K562 (cell line): Measurements from ENCODE around the gene PRPSAP2. TPM values are rescaled to one million over a fixed set of nuclear protein-coding genes. Genes with fewer than 3 reads are reported as not detected.

Experiments
- ATAC-seq: fragments of 200-7000 bp; cut with Tn5 transposase; 3 replicates; pipeline ENCODE4 v1.9.1; 2020; ENCODE audit warnings: moderate library complexity
- BruUV-seq: library from RNA; stranded (reverse); fragments of 400-500 nt; replicated peaks from 2 replicates; lab custom pipeline; 2021; lab: Mats Ljungman, UMichigan
- CTCF ChIA-PET: fragments of 300-600 bp; formaldehyde crosslinking; extraction: SDS; loops from one replicate; lab custom pipeline; 2021; ENCODE audit warnings: low intra/inter-chr PET ratio; lab: Yijun Ruan, JAX
- POLR2A ChIA-PET: fragments of 300-600, 350-650 bp; sonication (Branson Sonifier 250); formaldehyde crosslinking; extraction: SDS; loops from one replicate; lab custom pipeline; 2021; ENCODE audit warnings: antibody characterized with exemption, inconsistent platforms; lab: Yijun Ruan, JAX
- DNase-seq, 4 experiments: peaks; one replicate each; pipeline versions ENCODE4 v3.0.0 to v3.0.0-alpha.2; 2011 to 2018; ENCODE audit warnings: low spot score in 3 of 4, mixed read lengths in 3 of 4; ENCODE audit errors: extremely low read depth in 1 of 4
- FAIRE-seq: peaks from 2 replicates; lab custom pipeline; 2011; peaks lifted over from hg19 to GRCh38; lab: Jason Lieb, UNC
- H2AFZ ChIP-seq: 2 replicates; pipeline ENCODE4 v1.6.0; 2011; ENCODE audit warnings: low read depth, low read length, control low read depth, inconsistent platforms
- H3K27ac ChIP-seq: fragments of 200-600 bp; 3 replicates; pipeline ENCODE4 v1.8.0; 2011; ENCODE audit warnings: low read depth, mild to moderate bottlenecking, control low read depth, inconsistent platforms, low read length, moderate library complexity, mixed read lengths; ENCODE audit errors: extremely low read depth
- H3K27me3 ChIP-seq, 2 experiments: fragments of 300-600 bp in 1 of 2; 2 replicates in 1 of 2; 3 replicates in 1 of 2; pipeline versions ENCODE4 v1.6.0 to v1.8.0; 2011; ENCODE audit warnings: inconsistent platforms in 2 of 2, low read length in 2 of 2, mild to moderate bottlenecking in 1 of 2, mixed read lengths in 1 of 2, moderate library complexity in 1 of 2; ENCODE audit not compliant: control insufficient read depth in 2 of 2, insufficient read depth in 2 of 2
- H3K36me3 ChIP-seq: fragments of 300-600 bp; 3 replicates; pipeline ENCODE4 v1.8.0; 2011; ENCODE audit warnings: mild to moderate bottlenecking, low read length, inconsistent platforms; ENCODE audit not compliant: control insufficient read depth, insufficient read depth
- H3K4me1 ChIP-seq, 2 experiments: fragments of 200-600 bp in 1 of 2; replicated peaks in 1 of 2; 2 replicates in 1 of 2; 3 replicates in 1 of 2; pipeline versions ENCODE4 v1.5.1 to v1.8.0; 2011; ENCODE audit warnings: inconsistent platforms in 2 of 2, low read length in 2 of 2, mild to moderate bottlenecking in 1 of 2, mixed read lengths in 1 of 2, moderate library complexity in 1 of 2; ENCODE audit not compliant: control insufficient read depth in 2 of 2, insufficient read depth in 2 of 2
- H3K4me2 ChIP-seq: 2 replicates; pipeline ENCODE4 v1.6.1; 2011; ENCODE audit warnings: low read length, control low read depth, inconsistent platforms, mixed read lengths; ENCODE audit not compliant: insufficient read depth
- H3K4me3 ChIP-seq: fragments of 200-600 bp; sonication (generic), shearing (Covaris generic); 2 replicates; pipeline ENCODE4 v1.5.1; 2016; ENCODE audit warnings: control low read depth, inconsistent platforms
- H3K79me2 ChIP-seq: fragments of 200-600 bp; 3 replicates; pipeline ENCODE4 v1.8.0; 2011; ENCODE audit warnings: low read length, inconsistent platforms; ENCODE audit not compliant: control insufficient read depth, insufficient read depth
- H3K9ac ChIP-seq, 2 experiments: 2 replicates each; pipeline versions ENCODE4 v1.6.0 to v1.6.1; 2011; ENCODE audit warnings: low read depth in 2 of 2, low read length in 2 of 2, control low read depth in 1 of 2, inconsistent platforms in 1 of 2, mild to moderate bottlenecking in 1 of 2, mixed read lengths in 1 of 2; ENCODE audit not compliant: insufficient read depth in 1 of 2
- H3K9me1 ChIP-seq: one replicate; pipeline ENCODE4 v1.6.0; 2011; ENCODE audit warnings: inconsistent platforms, mild to moderate bottlenecking, low read length, moderate library complexity; ENCODE audit not compliant: control insufficient read depth, insufficient read depth
- H3K9me3 ChIP-seq: replicated peaks from 2 replicates; pipeline ENCODE4 v1.5.1; 2011; ENCODE audit warnings: low read depth, low read length, inconsistent platforms; ENCODE audit not compliant: control insufficient read depth, insufficient read depth
- H4K20me1 ChIP-seq: replicated peaks from 2 replicates; pipeline ENCODE4 v1.6.1; 2011; ENCODE audit warnings: low read length, inconsistent platforms, mixed read lengths; ENCODE audit not compliant: control insufficient read depth, insufficient read depth
- ATF7 ChIP-seq: fragments of 450-650 bp; IDR thresholded peaks from 2 replicates; pipeline ENCODE4 v1.7.1; 2014; ENCODE audit warnings: mild to moderate bottlenecking, moderate library complexity
- CGGBP1 ChIP-seq: fragments of 250-450 bp; sonication (Bioruptor Pico); IDR thresholded peaks from 2 replicates; pipeline ENCODE4 v1.9.0; 2021; ENCODE audit warnings: mild to moderate bottlenecking
- CHD7 ChIP-seq: fragments of 200-600 bp; sonication (generic); IDR thresholded peaks from one replicate; pipeline ENCODE4 v1.6.1; 2012; ENCODE audit warnings: mild to moderate bottlenecking, low read depth, low read length, inconsistent platforms
- GATAD2A ChIP-seq: fragments of 450-650 bp; IDR thresholded peaks from 2 replicates; pipeline ENCODE4 v1.6.1; 2017
- MCM5 ChIP-seq: fragments of 450-650 bp; IDR thresholded peaks from 2 replicates; pipeline ENCODE4 v1.6.1; 2016; ENCODE audit warnings: low read depth
- SRSF3 ChIP-seq: fragments of 200-400 bp; formaldehyde crosslinking; IDR thresholded peaks from 2 replicates; pipeline ENCODE4 v1.6.1; 2016; ENCODE audit warnings: mild to moderate bottlenecking, low read length, moderate library complexity; ENCODE audit not compliant: insufficient read depth
- ZNF277 ChIP-seq: fragments of 250-450 bp; sonication (Bioruptor Pico); IDR thresholded peaks from 2 replicates; pipeline ENCODE4 v1.8.0; 2022; ENCODE audit warnings: inconsistent platforms, mild to moderate bottlenecking, moderate library complexity, borderline replicate concordance
- ZNF584 ChIP-seq: fragments of 200-800 bp; sonication (Bioruptor generic); IDR thresholded peaks from 2 replicates; pipeline ENCODE4 v1.6.1; 2016; ENCODE audit warnings: low read depth, mild to moderate bottlenecking, missing genetic modification characterization, missing compliant biosample characterization
- WGBS: fragments of 100-300 bp; shearing (Covaris generic); methylation state at CpG from one replicate; pipeline ENCODE4 v1.1.6; 2016; ENCODE audit warnings: low coverage, mixed read lengths; ENCODE audit not compliant: insufficient coverage; ENCODE audit errors: missing lambda C conversion rate; 5-methylcytosine and 5-hydroxymethylcytosine counted together
- in situ Hi-C: fragments of 300-500 bp; cut with MboI; formaldehyde crosslinking; loops from 4 replicates; pipeline ENCODE4 v1.15.0; 2018; ENCODE audit warnings: inconsistent platforms, mixed read lengths
- intact Hi-C: fragments of 100-400 bp; cut with micrococcal nuclease; formaldehyde crosslinking; loops from 2 replicates; pipeline ENCODE4 v1.14.2; 2022
- polyA plus RNA-seq, 8 experiments: library from polyadenylated mRNA; depleted of rRNA in 4 of 8; stranded (reverse) in 5 of 8; unstranded in 3 of 8; fragments of >200 nt; fragmentation: Nextera tagmentation in 2 of 8; fragmentation: Illumina TruSeq in 1 of 8; extraction: Ambion mirVana in 2 of 8; extraction: Trizol in 1 of 8; gene quantifications; 2 replicates each; pipeline versions ENCODE4 v1.2.1 to v1.2.3, GENCODE V29; 2011 to 2014; ENCODE audit warnings: inconsistent platforms in 1 of 8, missing spikeins in 1 of 8
- total RNA-seq, 7 experiments: library from RNA; depleted of rRNA in 6 of 7; stranded (reverse); fragments of >200 nt in 6 of 7; fragmentation: Illumina TruSeq in 2 of 7; extraction: Trizol in 2 of 7; gene quantifications; 2 replicates each; pipeline versions ENCODE4 v1.2.1 to v1.2.3, GENCODE V29; 2011 to 2021; ENCODE audit warnings: low replicate concordance in 1 of 7

Gene PRPSAP2
- total and polyA plus RNA-seq, 9 of the 15 experiments (the other 6 are each of a cell fraction or from before 2014, with no cell fraction given), result 15.5 to 56.7 (median 35.7) TPM

- TF ChIP-seq ZNF277 (CRISPR knock-in tag) (no peak), ATF7 (no peak), ZNF584 (CRISPR knock-in tag) (no peak)
Observed at GRCh38 chr17:18953231-18953728, 95.3 kb downstream of the PRPSAP2 start (continued).

- Histone ChIP-seq H3K9ac (no peak overlapping the region), H3K79me2 (no peaks in the 10 kb centered on the region), H3K27ac (no peak overlapping the region), H3K4me3 (no peak overlapping the region), H3K9me1 (no peaks in the 10 kb centered on the region), H3K36me3 (no peaks in the 10 kb centered on the region), H3K4me2 (no peak overlapping the region), H4K20me1 (no peaks in the 10 kb centered on the region), H3K9me3 (no peaks in the 10 kb centered on the region), H3K27me3 (peaks cover 2 to 14% of the 10 kb centered on the region in 2 experiments; a peak in 3 of 5 replicates), H2AFZ (no peak overlapping the region), H3K4me1 (peaks cover 2 to 18% of the 10 kb centered on the region in 2 experiments; a peak in 3 of 5 replicates)
- BruUV-seq, result no TSS peak
- intact Hi-C loops (loop anchor here (10.0 kb wide), 1 partner anchor 140 kb away; no protein-coding TSS in a partner anchor), in situ Hi-C loops (loop anchor here (10.0 kb wide), 1 partner anchor 190 kb away; no protein-coding TSS in a partner anchor)
- CTCF ChIA-PET, result no interaction called here
- DNase-seq (no peak), ATAC-seq (no peak), FAIRE-seq (no peak)
- POLR2A ChIA-PET, result interaction anchor here (0.6 to 1.0 kb wide), 2 partner anchors 13 to 19 kb away, joined by 3 read pairs; no protein-coding TSS in a partner anchor
- WGBS, result 82% methylated on average over 3 of the region's 3 CpGs
- TF ChIP-seq CGGBP1 (CRISPR knock-in tag) (no peak), GATAD2A (no peak), CHD7 (no peak), MCM5 (no peak), SRSF3 (no peak)
Observed at GRCh38 chr17:18954321-18954720, 96.4 kb downstream of the PRPSAP2 start.
